Ureter (tissue), 1 donor: ENCODE measurements around the gene SHPK. TPM values are rescaled to one million over a fixed set of nuclear protein-coding genes. Genes with fewer than 3 reads are reported as not detected.
A peak's percentile ranks its signal among the peaks of the same experiment; 100 is the strongest.

Experiments used
- DNase-seq: peaks from one replicate; pipeline ENCODE4 v3.0.0-alpha.2; 2020; ENCODE audit warnings: low spot score
- total RNA-seq: library from RNA; stranded (reverse); gene quantifications from one replicate; pipeline ENCODE4 v1.2.4, GENCODE V29; 2023
- donor health status: DM: yes; HTN: yes; CAD: no.

Gene SHPK
- total RNA-seq = 22.8 TPM

GRCh38 chr17:3636154-3636907 is at the start of gene SHPK, which contains the start of gene CTNS:
Gene SHPK, minus strand, starts transcription at chr17:3636250. Its CDS starts 31 bp downstream, at chr17:3636219.
Gene CTNS, plus strand, starts transcription at chr17:3636760. Its CDS starts 3,447 bp downstream, at chr17:3640207.
- DNase-seq = peak; percentile 97

- DNase-seq = no peak
Measured at GRCh38 chr17:3685174-3685573, 49.1 kb upstream of the SHPK start.

- no peak for DNase-seq
Measured at GRCh38 chr17:3683054-3683511, 47.0 kb upstream of the SHPK start.

GRCh38 chr17:3682033-3682432 is 46.0 kb upstream of the SHPK start:
- DNase-seq = no peak

- DNase-seq = no peak
Measured at GRCh38 chr17:3681565-3681964, 45.5 kb upstream of the SHPK start.

- DNase-seq = no peak
Measured at GRCh38 chr17:3681057-3681456, 45.0 kb upstream of the SHPK start.

GRCh38 chr17:3679531-3680126 is 43.6 kb upstream of the SHPK start:
- DNase-seq = no peak

GRCh38 chr17:3678821-3679530 is 42.9 kb upstream of the SHPK start:
- DNase-seq = no peak

- no peak for DNase-seq
Measured at GRCh38 chr17:3678095-3678820, 42.2 kb upstream of the SHPK start.

GRCh38 chr17:3675886-3676285 is 39.8 kb upstream of the SHPK start:
- DNase-seq = no peak

GRCh38 chr17:3672571-3672970 is 36.5 kb upstream of the SHPK start:
- no peak for DNase-seq

- DNase-seq = no peak
Measured at GRCh38 chr17:3669548-3669947, 33.5 kb upstream of the SHPK start.

- DNase-seq = no peak
Measured at GRCh38 chr17:3669085-3669347, 33.0 kb upstream of the SHPK start.

GRCh38 chr17:3668279-3669084 is 32.4 kb upstream of the SHPK start, which contains the start of the genes EMC6 and TAX1BP3:
Gene EMC6, plus strand, starts transcription at chr17:3668812. Its CDS starts 335 bp downstream, at chr17:3669147.
Gene TAX1BP3, minus strand, starts transcription at chr17:3668578. Its CDS starts 52 bp downstream, at chr17:3668526.
- peak; percentile 99 for DNase-seq

GRCh38 chr17:3667366-3668278 is 31.6 kb upstream of the SHPK start:
- DNase-seq = peak; percentile 93

GRCh38 chr17:3666516-3666915 is 30.5 kb upstream of the SHPK start:
- DNase-seq = no peak

- no peak for DNase-seq
Measured at GRCh38 chr17:3665834-3666233, 29.8 kb upstream of the SHPK start.

GRCh38 chr17:3663102-3664011 is 27.3 kb upstream of the SHPK start:
- no peak for DNase-seq

- no peak for DNase-seq
Measured at GRCh38 chr17:3660311-3660891, 24.4 kb upstream of the SHPK start.
